Measurements from ENCODE around the gene C4orf51.
A peak's percentile ranks its signal among the peaks of the same experiment; 100 is the strongest.

C4orf51 gene

DNA sequence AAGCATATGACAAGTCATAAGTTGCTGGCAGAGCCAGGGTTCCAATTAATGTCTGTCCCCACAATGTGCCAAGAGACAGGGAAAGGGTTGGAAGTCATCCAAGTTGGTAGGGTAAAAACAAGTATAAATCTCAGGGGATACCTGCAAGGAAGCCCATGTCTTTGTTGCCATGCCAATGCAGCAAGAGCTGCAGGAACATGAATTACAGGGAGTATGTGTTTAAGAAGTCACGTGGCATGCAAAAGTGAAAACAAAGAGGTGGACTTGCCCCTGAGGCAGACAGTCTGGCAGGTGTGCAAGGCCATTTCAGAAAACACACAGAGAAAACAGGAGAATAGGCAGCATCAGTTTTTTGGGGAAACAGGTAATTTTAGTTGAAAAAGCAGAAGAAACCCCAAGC is 29.4 kb downstream of the C4orf51 start:
- no peak for DNase-seq (ENCODE audit: low read depth in 3 of 3, low spot score in 1 of 3)

DNA sequence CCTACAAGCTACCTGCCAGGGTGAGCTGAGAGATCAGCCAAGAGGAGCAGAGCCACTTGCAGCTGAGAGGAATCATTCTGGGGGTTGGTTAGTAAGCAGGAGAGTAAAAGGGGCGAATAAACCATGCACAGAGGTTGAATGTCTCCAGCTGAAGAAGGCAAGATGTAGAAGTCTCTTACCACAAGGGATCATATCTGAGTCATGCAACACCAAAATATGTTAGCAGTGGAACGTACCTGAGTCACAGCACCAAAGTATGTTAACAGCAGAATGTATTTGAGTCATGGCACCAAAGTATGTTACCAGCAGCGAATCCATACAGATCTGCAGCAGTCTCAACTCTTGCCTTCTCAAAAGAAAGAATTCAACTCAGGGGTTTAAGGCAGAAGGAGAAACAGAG is 29.9 kb downstream of the C4orf51 start:
- no peak for DNase-seq (ENCODE audit: low read depth in 3 of 3, low spot score in 1 of 3)

DNA sequence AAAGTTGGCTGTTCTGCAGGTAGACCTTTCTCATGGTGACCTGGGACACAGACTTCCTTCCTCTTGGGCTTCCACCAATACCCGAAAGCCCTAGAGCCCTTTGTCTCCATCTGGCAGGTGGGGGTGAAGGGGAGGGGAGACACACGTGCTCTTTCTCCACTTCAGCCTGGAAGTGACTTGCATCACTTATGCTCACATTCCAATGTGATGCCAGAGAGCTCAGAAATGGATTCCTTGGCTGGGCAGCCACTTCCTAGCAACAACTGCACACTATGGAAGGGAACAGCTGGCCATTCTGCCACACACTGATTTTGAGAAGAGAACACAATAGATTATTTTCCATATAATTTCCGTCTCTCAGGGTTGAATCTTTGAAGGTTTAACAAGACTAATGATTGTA is 36.3 kb downstream of the C4orf51 start:
- no peak for DNase-seq (ENCODE audit: low read depth in 3 of 3, low spot score in 1 of 3)

DNA sequence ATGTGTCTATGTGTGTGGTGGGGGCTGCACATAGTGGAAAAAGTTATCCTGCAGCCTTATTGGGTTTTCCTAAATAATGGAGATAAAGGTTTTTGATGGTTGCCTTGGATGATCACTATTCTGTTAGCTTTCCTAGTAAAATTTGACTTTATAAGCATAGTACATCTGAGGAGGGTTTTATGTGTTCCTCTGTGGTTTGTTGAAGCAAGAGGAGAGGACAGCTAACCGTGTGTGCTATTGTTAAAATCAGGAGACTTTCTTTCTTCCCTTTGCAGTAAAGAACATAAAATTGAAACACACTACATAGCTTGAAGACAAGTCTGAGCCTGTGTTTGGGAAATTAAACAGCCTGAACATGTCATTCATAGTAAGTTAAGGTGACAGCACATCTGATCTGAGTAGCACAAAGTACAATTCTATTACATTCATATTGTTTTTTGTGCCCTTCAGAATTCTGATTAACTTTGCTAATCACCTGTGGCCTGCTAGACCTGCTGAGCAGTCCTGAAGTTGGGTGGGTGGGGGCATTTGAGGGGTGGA is 36.8 kb downstream of the C4orf51 start:
- no peak for DNase-seq (ENCODE audit: low read depth in 3 of 3, low spot score in 1 of 3)

DNA sequence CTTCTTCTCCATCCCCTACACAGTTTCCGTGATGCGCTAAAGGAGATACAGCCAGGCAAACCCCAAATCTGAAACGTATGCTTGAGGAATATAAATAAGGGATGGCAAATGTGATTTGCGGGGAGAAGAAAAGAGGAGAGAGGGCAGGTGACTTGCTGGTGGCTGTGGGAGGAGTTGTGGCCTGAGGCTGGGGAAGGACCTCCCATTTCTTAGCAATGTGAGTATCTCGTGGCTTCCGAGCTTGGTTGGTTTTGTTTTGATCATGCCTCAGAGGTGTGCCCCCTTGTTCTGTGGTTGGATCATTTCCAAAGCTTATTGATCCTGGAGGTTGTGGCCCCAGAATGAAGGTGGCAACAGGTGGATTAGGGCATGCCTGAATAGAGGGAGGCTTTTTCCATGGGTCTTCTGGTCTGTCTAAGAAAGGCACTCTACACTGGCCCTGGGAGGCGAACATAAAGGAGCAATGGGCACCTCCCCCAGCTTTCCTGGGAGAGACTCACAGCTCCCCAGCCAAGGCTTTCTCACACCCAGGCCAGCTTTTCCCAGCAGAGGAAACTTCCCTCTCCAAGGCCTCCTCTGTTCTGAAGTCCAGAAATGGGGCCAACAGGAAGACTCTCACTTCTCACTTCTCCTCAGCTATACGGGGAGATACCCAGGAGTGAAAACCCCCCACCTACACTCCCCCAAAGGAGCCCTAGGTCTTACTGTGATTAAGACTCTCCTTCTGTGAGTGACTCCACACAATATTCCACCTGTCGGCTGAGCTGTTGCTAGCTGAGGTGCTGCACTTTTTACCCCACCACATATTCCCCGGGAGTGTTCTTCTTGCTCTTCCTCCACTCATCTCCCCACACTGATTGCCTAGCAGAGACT is 40.0 kb downstream of the C4orf51 start:
- no peak for DNase-seq (ENCODE audit: low read depth in 3 of 3, low spot score in 1 of 3)

DNA sequence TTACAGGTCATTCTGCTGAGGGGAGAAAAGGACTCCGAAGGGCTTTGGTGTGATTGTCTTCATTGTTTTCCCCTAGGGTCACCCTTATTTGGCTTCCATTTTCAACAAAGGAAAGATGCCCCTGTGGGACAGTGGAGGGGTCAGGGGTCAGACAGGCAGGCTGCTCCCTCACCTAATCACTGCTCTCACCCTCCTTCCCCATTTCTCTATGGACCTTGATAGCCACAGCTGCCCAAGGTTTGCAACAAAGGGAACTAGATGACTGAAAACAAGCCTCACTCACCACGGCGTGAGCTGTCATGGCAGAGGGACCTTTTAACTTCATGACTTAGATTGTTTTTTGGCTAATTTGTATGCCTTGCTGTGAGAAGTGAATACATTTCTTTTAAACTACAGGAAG is 40.7 kb downstream of the C4orf51 start:
- DNase-seq (ENCODE audit: low read depth in 3 of 3, low spot score in 1 of 3) = no peak

DNA sequence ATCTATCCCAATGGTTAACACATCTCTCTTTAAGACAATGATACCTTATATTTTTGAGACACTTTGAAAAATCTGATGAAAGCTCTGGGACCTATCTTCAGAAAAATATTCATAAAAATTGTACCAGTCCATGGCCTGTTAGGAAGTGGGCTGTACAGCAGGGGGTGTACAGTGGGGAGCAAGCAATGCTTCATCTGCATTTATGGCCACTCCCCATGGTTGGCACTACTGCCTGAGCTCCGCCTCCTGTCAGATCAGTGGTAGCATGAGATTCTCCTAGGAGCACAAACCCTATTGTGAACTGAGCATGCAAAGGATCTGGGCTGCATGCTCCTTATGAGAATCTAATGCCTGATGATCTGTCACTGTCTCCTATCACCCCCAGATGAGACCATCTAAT is 42.6 kb downstream of the C4orf51 start:
- DNase-seq (ENCODE audit: low read depth in 3 of 3, low spot score in 1 of 3) = no peak

DNA sequence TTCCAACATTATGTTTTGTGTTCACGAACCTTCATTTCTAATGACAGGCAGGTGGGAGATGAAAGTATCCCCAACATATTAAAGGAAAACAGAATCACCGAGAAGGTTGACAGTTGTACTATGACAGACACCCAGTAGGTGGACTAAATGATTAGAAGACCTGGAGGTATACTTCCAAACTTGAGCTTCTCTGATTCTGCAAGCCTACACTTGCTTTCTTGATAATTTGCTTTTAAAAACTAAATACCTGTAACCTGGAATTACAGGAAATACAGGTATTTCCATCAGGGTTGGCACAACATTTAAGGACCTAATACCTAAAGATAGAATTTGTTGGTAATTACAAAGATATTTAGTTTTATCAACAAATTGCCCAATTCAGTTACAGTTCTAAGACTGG is 43.4 kb downstream of the C4orf51 start:
- no peak for DNase-seq (ENCODE audit: low read depth in 3 of 3, low spot score in 1 of 3)

DNA sequence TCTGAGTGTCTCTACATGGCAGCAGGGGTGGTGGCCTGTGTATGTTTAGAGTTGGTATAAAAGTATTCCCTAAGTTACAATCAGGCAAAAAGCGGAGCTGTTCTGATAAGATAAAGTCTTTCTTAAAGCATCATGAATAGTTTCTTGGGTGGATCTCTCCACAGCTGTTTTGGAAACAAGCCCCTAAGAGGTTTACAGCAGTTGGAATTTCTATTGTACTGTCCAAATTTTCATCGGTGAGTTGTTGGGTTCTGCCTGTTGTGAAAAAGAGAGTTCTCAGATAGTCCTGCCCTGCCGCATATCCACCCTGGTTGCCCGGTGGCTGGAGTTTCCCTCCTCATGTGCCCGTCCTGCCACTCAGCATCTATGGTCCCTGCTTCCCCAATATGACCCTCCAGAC is 50.1 kb downstream of the C4orf51 start:
- DNase-seq (ENCODE audit: low read depth in 3 of 3, low spot score in 1 of 3) = no peak

DNA sequence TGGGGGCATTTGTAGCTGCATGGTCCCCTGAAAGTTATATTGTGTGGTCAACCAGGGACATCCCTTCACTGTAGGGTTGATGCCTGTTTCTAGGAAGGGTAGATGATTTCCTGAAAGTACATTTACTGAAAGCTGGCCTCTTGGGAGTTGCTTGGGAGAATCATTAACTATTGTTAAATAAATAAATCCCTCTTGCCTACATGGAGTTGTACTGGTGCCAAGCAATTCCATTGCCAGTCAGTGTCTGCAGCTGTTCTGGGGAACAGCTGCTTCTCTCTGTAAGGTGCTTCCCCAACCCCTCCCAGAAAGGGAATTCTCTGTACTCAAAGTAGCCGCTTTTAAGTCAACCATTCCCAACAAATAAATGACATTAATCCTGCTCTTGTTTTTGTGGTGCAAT is 51.1 kb downstream of the C4orf51 start:
- no peak for DNase-seq (ENCODE audit: low read depth in 3 of 3, low spot score in 1 of 3)

DNA sequence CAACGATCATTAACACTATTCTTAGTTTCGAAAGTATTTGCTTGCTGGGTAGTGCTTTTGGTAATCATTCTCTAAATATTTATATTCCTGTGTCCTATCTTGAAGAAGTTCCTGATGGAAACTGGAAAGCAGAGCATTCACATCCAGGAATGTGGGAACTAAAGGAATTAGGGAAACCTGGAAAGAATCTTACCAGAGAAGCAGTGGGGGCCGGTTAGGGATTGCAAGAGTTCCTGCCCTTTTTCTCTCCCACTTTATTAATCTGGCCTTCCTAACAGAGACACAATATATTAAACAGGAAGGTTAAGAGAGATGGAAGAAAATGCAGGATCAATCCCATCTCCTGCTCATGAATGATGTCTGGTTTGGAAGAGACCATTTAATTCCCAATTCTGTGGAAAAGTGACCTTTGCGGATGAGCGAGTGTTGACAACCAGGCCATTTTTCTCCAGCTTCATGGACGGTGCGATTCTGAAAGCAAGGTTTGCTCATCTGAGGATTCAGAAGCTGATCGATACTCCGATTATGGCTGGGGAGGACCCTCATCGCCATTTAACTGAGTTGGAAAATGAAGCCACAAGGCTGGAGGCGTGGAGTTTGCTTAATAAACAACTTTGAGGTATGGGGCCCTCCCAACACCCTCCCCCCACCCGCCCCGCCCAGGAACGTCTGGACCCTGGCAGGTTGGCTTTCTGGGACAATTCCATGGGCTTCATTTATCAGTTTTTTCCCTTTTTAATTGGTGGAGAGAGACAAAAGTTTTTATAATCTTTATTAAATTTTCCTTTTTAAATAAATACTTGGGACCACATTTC is 52.3 kb downstream of the C4orf51 start:
- DNase-seq (ENCODE audit: low read depth in 3 of 3, low spot score in 1 of 3) = no peak

DNA sequence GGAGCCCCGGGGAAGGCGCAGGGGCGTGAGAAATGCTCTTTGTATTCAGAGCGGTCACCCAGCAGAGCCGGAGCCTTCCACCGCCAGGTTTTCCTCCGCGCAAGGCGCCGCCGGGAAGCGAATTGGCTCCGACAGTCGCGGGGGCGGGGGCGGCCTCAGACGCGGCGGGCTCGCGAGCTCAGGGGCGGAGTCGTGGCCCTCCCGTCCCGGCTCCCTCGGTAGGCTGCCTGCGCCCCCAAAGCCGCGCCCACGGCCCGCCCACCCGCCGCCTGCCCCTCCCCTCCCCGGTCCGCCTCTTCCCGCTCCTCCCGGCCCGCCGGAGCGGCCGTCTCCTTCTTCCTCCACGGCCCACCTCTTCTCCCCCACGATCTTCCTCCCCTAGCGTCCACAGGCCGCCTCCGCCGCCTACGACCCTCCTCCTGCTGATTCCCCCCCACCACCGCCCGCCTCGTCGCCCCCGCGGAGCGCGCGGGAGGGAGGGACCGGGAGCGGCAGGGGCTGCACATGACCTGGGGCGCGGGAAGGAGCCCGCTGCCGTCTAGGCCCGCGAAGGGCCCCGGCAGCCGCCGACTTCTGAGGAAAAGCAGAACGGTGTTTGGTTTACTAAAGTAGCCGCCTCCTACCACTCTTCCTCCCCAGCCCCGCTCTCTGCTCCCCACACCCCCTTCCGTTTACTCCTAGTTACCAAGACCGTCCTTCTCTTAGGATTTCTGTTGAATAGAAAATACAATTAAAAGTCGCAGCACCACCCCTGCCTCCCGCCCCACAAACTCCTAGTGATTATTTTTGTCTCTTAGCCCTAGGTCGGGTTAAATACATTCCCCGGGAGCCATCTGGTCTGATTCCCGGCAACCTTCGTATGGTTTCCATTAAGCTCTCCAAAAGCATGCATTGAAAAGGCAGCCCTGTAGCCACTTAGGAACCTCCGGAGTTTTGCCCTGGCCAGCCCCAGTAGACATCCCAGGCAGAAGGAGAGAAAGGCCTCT is 53.2 kb downstream of the C4orf51 start:
- DNase-seq (ENCODE audit: low read depth in 3 of 3, low spot score in 1 of 3) = peak; percentile 35 to 71 (median 64)

DNA sequence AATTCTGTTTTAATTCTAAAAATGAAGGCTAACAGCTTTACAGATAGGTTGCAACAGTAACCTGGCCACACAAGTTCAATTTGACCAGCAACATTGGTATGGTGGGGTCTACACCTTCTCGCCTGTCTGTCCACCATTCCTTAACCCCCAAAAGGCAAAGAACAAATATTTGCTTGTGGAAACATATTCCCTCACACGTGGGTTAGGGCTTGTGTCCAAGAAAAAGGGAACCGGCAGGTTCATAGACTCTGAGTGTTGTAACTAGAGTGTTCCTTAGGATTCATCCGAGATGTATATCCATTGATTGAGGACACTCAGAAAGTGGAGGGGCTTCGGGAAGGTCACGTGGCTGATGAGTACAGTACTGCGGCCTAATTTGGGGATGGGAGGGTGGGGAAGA is 54.1 kb downstream of the C4orf51 start:
- DNase-seq (ENCODE audit: low read depth in 3 of 3, low spot score in 1 of 3) = no peak

DNA sequence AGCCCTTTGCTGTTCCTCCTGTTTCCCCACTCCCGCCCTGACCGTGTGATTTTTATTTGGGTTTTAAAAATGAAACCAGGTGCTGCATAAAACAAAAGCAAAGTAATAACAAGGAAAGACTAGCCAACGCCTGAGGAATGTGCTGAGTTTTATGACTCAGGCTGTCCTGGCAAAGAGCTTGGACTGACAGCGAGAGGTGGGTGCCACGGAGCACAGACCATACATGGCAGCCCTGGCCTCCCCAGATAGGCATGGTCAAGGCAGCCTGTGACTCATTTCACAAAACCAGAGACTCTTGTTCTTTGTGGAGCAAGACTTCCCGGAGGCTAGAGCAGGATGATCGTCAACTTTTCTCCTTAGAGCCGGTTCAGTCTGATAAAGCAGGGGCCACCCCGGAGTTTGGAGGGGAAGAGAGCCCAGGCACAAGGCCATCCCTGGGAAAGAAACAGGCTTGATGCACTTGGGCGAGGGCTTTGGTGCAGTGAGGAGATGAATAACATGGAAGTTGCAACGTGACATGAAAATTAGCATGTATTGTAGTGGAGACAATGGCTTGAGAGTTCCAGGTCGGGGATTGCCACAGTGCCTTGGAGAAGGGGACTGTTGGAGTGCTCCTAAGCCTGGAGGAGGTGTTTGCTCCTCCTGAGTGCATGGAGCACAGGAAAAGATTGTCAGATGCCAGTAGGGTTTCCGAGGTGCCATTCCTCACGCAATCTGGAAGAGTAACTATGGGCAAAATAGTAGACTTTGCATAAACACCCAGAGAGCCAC is 54.8 kb downstream of the C4orf51 start:
- no peak for DNase-seq (ENCODE audit: low read depth in 3 of 3, low spot score in 1 of 3)

DNA sequence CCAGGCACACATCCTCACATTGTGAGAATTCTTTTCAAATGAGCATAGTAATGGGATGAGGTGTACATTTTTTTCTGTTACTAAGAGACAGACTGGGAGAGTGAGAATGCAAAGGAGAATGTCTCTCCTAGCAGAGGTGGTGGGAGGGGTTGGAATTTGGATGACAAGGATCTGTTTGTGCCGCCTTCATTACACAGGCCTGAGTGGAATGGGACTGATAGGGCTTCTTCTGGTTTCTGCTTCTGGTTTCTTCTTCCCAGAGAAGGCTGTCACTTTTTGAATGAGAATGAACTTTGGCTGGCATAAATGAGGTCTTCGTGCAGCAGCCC is 55.4 kb downstream of the C4orf51 start:
- no peak for DNase-seq (ENCODE audit: low read depth in 3 of 3, low spot score in 1 of 3)

DNA sequence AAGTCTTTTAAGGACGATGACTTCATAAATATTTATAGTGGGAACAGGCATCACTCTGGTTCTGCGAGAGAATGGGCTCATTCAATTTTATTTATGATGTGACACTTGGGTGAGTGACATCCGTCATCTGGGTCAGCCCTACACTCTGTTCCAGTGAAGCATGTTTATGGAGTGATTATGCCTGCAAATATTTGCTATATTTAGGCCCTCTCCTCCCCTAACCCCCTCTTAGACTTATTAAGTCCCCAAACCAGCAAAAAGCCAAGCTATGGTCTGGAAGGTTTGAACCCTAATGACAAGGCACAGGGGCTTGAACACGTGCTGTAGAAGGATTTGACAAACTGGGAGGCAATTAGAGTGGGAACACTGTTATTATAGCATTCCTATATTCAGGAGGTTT is 55.9 kb downstream of the C4orf51 start:
- DNase-seq (ENCODE audit: low read depth in 3 of 3, low spot score in 1 of 3) = no peak

DNA sequence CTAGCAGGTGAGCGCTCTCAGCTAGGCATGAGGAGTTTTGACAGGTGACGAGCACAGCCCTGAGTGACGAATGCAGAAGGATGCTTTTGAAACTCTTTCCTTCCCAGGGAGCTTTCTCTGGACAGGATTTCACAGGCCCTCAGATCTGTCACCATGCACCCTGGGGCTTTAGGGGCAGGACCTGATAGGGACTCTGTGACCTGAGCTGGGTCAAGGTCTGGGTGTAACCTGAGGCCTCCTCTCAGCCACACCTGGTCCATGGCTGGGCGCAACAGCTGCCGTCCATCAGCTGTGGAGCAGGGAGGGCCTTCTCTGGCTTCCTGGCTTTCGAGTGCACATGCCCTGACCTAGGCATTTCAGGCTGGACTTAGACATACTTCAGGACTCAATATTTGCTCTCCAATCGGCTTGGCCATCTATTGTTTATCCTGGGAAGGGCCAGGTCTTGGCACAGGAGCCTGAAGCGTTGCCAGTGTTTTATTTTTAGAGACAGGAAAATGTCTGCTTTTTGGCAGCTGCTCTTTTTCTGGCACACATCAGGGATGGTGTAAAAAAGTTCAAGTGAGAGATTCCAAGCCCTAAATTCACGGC is 56.4 kb downstream of the C4orf51 start:
- DNase-seq (ENCODE audit: low read depth in 3 of 3, low spot score in 1 of 3) = no peak

DNA sequence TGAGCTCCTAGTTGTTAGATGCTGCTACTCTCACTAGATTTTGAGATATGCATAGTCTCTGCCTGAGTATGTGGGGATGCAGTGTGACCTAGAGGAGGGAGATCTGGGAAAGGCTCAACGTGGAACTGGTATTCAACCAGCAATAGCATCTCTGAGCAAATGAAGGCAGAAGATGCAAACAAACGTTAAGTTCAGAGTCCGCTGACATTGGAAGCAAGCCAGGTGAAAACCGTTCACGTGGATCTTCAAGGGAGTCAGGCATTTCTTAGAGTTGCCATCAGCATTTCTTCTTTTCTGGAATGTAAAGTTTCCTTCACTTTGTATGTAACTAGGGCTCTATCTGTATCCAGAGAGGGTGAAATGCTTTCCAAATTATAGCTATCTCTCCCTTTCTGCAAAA is 59.9 kb downstream of the C4orf51 start:
- DNase-seq (ENCODE audit: low read depth in 3 of 3, low spot score in 1 of 3) = no peak

DNA sequence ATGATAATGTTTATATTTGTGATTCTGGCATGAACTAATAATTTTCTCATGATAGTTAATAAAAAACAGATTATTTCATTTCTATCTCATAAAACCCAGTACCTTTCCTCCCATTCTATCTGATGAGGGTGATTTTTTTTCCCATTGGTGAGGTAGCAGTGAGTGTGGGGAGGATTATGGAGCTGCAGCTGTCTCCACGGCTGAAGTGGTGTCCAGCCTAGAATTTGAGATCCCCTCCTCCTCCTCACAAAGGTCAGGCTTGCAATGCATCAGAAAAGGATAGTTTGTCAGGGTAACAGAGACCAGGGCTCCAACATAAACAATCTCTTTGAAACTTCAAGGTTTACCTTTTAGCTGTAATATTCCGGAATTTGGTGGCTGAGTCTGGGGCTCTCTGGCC is 60.9 kb downstream of the C4orf51 start:
- no peak for DNase-seq (ENCODE audit: low read depth in 3 of 3, low spot score in 1 of 3)

DNA sequence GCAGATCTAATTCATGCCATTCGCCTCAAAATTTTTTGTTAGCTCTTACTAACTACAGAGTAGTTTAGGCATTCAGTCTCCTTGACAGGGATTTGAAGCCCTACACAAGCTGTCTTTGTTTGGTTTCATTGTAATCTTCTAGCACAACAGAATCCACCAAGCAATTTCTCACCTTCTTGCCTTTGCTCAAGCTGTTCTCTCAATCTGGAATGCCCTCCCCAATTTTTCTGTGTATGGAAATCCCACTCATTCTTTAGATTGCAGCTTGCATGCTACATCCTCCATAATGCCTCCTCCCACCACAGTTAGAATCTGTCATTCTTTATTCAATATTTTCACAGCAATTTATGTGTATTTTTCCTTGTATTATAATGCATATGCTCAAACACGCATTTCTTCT is 63.7 kb downstream of the C4orf51 start:
- DNase-seq (ENCODE audit: low read depth in 3 of 3, low spot score in 1 of 3) = no peak
